Measurements from ENCODE around the gene SMPD1.
"Not testable (repeated sequence)": the region's sequence is repeated elsewhere in the genome, so short reads cannot be mapped to it uniquely, and the experiment has no call there.

SMPD1 gene

GRCh38 chr11:6390718-6391469, 620 bp downstream of the SMPD1 start:
- no peak for FAIRE-seq

GRCh38 chr11:6391537-6392134, 1.4 kb downstream of the SMPD1 start:
- no peak for FAIRE-seq

GRCh38 chr11:6392251-6392650, 2.0 kb downstream of the SMPD1 start:
- not testable (repeated sequence) for FAIRE-seq

GRCh38 chr11:6393989-6394670, 3.9 kb downstream of the SMPD1 start:
- FAIRE-seq: no peak

- FAIRE-seq: no peak
These were observed 5.3 kb downstream of the SMPD1 start for GRCh38 chr11:6395470-6396060.

GRCh38 chr11:6397156-6397555, 6.9 kb downstream of the SMPD1 start:
- no peak for FAIRE-seq

- no peak for FAIRE-seq
These were observed 7.4 kb downstream of the SMPD1 start for GRCh38 chr11:6397636-6398035.

- no peak for FAIRE-seq
These were observed 10.4 kb downstream of the SMPD1 start for GRCh38 chr11:6400431-6401345.

- FAIRE-seq: no peak
These were observed 11.2 kb downstream of the SMPD1 start for GRCh38 chr11:6401464-6401863.

GRCh38 chr11:6402061-6402470, 11.8 kb downstream of the SMPD1 start:
- no peak for FAIRE-seq

- FAIRE-seq: no peak
These were observed 12.3 kb downstream of the SMPD1 start for GRCh38 chr11:6402561-6402981.

- FAIRE-seq: no peak
These were observed 13.3 kb downstream of the SMPD1 start for GRCh38 chr11:6403539-6403938.

GRCh38 chr11:6404342-6405051, 14.2 kb downstream of the SMPD1 start:
- FAIRE-seq: no peak

- FAIRE-seq: no peak
These were observed 14.9 kb downstream of the SMPD1 start for GRCh38 chr11:6405052-6405667.

GRCh38 chr11:6405846-6406245, 15.6 kb downstream of the SMPD1 start:
- no peak for FAIRE-seq

GRCh38 chr11:6406370-6406769, 16.1 kb downstream of the SMPD1 start:
- FAIRE-seq: no peak

GRCh38 chr11:6410695-6411430, 20.6 kb downstream of the SMPD1 start:
- no peak for FAIRE-seq

- no peak for FAIRE-seq
These were observed 21.3 kb downstream of the SMPD1 start for GRCh38 chr11:6411594-6412031.

GRCh38 chr11:6413791-6414201, 23.5 kb downstream of the SMPD1 start:
- FAIRE-seq: no peak

- FAIRE-seq: no peak
These were observed 24.6 kb downstream of the SMPD1 start for GRCh38 chr11:6414874-6415328.

Measured in TTC549 (cell line).